ENCODE data around the gene LNPK. TPM values are rescaled to one million over a fixed set of nuclear protein-coding genes. Genes with fewer than 3 reads are reported as not detected.
"Not testable (repeated sequence)": the region's sequence is repeated elsewhere in the genome, so short reads cannot be mapped to it uniquely, and the experiment has no call there.

Gene LNPK
- total RNA-seq, 1 experiment from 2014 or later = 12.4 TPM

DNA sequence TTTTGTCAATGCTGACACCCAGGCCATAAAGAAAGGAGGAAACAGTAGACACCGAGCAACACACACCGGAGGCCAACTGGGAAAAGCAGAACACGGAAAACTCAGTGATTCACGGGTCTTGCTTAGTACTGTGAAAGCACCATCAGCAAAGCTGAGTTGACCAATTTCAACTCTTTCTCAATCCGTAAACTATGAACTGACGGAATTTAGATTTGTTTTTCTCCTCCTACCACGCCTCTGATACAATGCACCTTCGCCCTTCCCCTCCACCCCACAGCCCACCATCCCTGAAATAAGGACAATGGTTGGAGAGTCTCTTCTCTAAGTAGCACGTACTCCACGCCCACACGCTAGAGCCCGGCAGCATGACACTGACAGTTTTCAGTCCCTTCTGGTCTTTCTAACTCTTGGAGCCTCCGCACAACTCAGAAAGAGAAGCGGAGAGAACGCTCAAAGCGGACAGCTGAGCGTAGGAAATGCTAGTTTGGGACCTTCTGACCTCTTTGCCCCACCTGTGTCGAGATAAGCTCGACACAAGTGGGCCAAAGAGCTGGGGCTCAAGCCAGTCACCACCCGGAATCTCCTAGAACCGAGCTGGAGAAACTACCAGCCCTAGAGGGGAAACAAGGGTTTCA is 669 bp downstream of the LNPK start:
- H3K36me3 ChIP-seq (replicated peaks; ENCODE audit: control insufficient read depth, insufficient read depth, low read length) = no peaks in the 10 kb centered on the region
- peaks cover 10% of the 10 kb centered on the region for H3K27me3 ChIP-seq (ENCODE audit: control insufficient read depth, insufficient read depth, low read length)
- H3K4me3 ChIP-seq (ENCODE audit: insufficient read depth, low read depth, low read length) = peak overlapping the region; percentile 82
- DNase-seq = peak; percentile 21

DNA sequence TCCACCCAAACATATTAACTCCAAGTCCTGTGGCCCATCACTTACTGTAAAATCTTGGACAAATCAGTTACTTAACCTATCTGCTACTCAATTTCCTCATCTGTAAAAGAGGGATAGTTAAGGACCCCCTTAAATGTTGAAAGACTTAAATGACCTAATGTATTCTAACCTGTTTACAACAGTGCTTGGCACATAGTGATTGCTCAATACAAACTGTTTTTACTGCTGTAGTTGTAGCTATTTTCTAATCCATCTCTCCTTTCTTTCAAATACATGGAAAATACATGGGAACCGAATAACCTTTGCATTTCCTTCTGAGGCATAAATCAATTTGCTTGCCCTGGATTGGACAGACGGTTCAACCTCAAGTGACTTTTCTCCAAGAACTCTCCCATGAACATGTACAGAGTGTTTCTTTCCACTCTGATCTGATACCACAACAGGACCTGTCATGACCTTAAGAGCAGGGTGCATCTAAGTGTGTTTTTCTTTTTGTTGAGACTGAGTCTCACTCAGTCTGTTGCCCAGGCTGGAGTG is 2.7 kb downstream of the LNPK start:
- no peak for DNase-seq
- no peaks in the 10 kb centered on the region for H3K36me3 ChIP-seq (replicated peaks; ENCODE audit: control insufficient read depth, insufficient read depth, low read length)
- H3K27me3 ChIP-seq (ENCODE audit: control insufficient read depth, insufficient read depth, low read length) = peaks cover 8% of the 10 kb centered on the region
- H3K4me3 ChIP-seq (ENCODE audit: insufficient read depth, low read depth, low read length) = no peak overlapping the region

DNA sequence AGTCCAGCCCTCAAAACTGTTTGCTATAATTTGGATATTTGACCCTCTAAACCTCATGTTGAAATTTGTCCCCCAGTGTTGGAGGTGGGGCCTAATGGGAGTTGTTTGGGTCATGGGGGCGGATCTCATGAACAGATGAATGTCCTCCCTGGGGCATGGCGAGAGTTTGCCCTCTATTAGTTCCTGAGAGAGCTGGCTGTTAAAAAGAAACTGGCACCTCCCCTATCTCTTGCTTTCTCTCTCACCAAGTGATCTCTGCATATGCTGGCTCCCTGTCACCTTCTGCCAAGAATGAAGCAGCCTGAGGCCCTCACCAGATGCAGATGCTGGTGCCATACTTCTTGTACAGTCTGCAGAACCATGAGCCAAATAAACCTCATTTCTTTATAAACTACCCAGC is 12.0 kb downstream of the LNPK start:
- H3K27me3 ChIP-seq (ENCODE audit: control insufficient read depth, insufficient read depth, low read length) = no peaks in the 10 kb centered on the region
- no peak for DNase-seq
- no peaks in the 10 kb centered on the region for H3K36me3 ChIP-seq (replicated peaks; ENCODE audit: control insufficient read depth, insufficient read depth, low read length)
- no peak overlapping the region for H3K4me3 ChIP-seq (ENCODE audit: insufficient read depth, low read depth, low read length)

DNA sequence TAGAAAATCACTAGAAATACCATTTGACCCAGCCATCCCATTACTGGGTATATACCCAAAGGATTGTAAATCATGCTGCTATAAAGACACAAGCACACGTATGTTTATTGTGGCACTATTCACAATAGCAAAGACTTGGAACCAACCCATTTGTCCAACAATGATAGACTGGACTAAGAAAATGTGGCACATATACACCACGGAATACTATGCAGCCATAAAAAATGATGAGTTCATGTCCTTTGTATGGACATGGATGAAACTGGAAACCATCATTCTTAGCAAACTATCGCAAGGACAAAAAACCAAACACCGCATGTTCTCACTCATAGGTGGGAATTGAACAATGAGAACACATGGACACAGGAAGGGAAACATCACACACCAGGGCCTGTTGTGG is 14.9 kb downstream of the LNPK start:
- not testable (repeated sequence) for DNase-seq; H3K4me3 ChIP-seq (ENCODE audit: insufficient read depth, low read depth, low read length); H3K36me3 ChIP-seq (replicated peaks; ENCODE audit: control insufficient read depth, insufficient read depth, low read length); H3K27me3 ChIP-seq (ENCODE audit: control insufficient read depth, insufficient read depth, low read length)

DNA sequence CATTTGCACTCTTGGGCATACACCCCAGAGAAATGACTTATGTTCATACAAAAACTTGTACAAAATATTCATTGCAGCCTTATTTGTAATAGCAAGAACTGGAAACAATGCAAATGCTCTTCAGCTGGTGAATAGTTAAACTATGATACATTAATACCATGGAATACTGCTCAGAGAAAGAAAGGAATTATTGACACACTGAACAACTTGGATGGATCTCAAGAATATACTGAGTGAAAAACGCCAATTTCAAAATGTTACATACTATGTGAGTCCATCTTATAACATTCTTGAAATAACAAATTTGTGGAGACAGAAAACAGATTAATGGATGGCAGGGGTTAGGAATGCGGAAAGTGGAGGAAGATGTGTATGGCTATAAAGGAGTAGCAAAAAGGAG is 17.2 kb downstream of the LNPK start:
- no peak for DNase-seq
- H3K36me3 ChIP-seq (replicated peaks; ENCODE audit: control insufficient read depth, insufficient read depth, low read length) = no peaks in the 10 kb centered on the region
- H3K27me3 ChIP-seq (ENCODE audit: control insufficient read depth, insufficient read depth, low read length) = no peaks in the 10 kb centered on the region
- H3K4me3 ChIP-seq (ENCODE audit: insufficient read depth, low read depth, low read length) = no peak overlapping the region

DNA sequence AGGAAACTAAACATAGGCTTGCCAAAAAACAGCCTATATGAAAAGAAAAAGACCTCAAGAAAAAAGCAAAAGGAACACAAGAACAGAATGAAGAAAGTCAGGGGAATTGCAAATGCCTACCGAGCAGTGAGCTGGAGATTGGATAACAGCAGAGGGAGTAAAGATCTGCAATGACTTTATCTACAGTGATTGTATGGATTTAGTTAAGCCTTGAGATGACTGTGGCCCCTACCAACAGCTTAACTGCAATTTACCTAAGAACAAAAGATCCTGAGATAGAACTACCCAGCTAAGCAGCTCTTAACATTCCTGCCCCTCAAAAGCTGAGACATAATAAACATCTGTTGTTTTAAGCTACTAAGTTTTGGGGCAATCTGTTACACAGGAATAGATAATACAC is 20.5 kb downstream of the LNPK start:
- H3K36me3 ChIP-seq (replicated peaks; ENCODE audit: control insufficient read depth, insufficient read depth, low read length) = no peaks in the 10 kb centered on the region
- no peaks in the 10 kb centered on the region for H3K27me3 ChIP-seq (ENCODE audit: control insufficient read depth, insufficient read depth, low read length)
- H3K4me3 ChIP-seq (ENCODE audit: insufficient read depth, low read depth, low read length) = no peak overlapping the region
- peak; percentile 6 for DNase-seq

DNA sequence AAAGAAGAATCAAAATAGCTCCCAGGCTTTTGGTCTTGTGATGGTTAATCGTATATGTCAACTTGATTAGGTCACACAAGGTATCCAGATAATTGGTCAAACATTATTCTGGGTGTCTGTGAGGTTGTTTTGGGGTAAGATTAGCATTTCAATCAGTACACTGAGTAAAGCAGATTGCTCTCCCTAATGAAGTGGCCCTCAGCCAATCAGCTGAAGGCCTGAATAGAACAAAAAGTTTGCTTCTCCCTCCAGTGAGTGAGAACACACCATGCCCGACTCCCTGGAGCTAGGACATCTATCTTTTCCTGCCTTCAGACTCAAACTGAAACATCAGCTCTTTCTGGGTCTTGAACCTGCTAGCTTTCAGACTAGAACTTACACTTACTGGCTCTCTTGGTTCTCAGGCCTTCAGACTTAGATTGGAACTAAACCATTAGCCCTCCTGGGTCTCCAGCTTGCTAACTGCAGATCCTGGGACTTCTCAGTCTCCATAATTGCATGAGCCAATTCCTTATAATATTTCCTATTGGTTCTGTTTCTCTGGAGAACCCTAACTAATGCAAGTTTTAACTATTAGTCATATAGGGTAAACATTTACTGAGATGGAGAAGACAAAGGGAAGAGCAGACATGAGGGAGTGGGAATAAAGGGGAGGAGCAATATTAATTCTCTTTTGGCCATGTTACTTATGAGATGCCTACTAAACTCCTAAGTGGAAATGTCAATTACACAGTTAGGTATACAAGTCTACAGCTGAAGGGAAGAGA is 25.5 kb downstream of the LNPK start:
- no peaks in the 10 kb centered on the region for H3K27me3 ChIP-seq (ENCODE audit: control insufficient read depth, insufficient read depth, low read length)
- H3K36me3 ChIP-seq (replicated peaks; ENCODE audit: control insufficient read depth, insufficient read depth, low read length) = no peaks in the 10 kb centered on the region
- H3K4me3 ChIP-seq (ENCODE audit: insufficient read depth, low read depth, low read length) = no peak overlapping the region
- DNase-seq = no peak

DNA sequence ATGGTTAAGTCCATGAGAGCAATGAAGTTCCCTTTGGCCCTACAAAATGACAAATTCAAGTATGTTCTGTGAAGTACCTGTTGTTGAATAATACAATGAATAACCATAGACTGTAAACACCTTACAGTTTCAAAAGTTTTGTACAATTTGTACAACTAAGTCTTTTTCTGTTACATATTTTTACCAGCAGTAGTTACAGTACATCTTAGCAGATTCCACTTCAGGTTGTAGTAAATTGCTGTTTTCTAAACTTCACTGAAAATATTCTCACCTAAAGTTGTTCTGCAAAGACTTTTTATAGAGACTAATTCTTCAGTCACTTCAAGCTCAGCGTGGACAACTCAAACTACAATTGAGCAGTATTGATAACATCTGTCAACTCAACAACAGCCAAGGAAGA is 28.7 kb downstream of the LNPK start:
- Histone ChIP-seq H3K4me3 (ENCODE audit: insufficient read depth, low read depth, low read length) (no peak overlapping the region), H3K27me3 (ENCODE audit: control insufficient read depth, insufficient read depth, low read length) (no peaks in the 10 kb centered on the region), H3K36me3 (replicated peaks; ENCODE audit: control insufficient read depth, insufficient read depth, low read length) (no peaks in the 10 kb centered on the region)
- no peak for DNase-seq

DNA sequence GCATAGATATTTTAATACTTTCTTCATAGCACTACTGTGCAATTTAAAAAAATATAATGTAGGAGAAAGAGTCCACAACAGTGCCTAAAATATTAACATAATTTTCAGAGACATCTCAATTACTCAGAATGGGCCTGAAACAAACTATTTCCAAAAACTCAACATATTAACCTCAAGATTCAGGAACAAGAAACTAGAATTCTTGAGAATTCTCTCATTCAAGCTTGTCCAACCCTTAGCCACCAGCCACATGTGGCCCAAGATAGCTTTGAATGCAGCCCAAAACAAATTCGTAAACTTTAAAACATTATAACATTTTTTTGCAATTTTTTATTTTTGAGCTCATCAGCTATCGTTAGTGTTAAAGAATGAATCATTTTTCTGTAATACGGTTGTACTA is 35.2 kb downstream of the LNPK start:
- no peak overlapping the region for H3K4me3 ChIP-seq (ENCODE audit: insufficient read depth, low read depth, low read length)
- no peaks in the 10 kb centered on the region for H3K27me3 ChIP-seq (ENCODE audit: control insufficient read depth, insufficient read depth, low read length)
- DNase-seq = no peak
- H3K36me3 ChIP-seq (replicated peaks; ENCODE audit: control insufficient read depth, insufficient read depth, low read length) = no peaks in the 10 kb centered on the region

DNA sequence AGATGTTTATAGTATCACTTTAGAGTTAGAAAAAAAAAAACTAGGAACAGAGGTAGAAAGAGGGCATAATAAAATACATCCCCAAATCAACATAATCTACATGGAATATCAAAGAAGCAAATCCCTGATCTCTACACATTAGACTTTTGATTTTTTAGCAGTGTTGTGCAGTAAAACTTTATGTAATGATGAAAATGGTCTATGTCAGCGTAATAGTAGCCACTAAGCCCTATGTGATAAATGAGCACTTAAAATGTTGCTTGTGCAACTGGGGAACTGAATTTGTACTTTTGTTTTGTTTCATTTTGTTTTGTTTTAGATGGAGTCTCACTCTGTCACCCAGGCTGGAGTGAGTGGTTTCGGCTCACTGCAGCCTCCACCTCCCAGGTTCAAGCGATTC is 36.3 kb downstream of the LNPK start:
- no peak for DNase-seq
- no peak overlapping the region for H3K4me3 ChIP-seq (ENCODE audit: insufficient read depth, low read depth, low read length)
- H3K27me3 ChIP-seq (ENCODE audit: control insufficient read depth, insufficient read depth, low read length) = no peaks in the 10 kb centered on the region
- H3K36me3 ChIP-seq (replicated peaks; ENCODE audit: control insufficient read depth, insufficient read depth, low read length) = no peaks in the 10 kb centered on the region

DNA sequence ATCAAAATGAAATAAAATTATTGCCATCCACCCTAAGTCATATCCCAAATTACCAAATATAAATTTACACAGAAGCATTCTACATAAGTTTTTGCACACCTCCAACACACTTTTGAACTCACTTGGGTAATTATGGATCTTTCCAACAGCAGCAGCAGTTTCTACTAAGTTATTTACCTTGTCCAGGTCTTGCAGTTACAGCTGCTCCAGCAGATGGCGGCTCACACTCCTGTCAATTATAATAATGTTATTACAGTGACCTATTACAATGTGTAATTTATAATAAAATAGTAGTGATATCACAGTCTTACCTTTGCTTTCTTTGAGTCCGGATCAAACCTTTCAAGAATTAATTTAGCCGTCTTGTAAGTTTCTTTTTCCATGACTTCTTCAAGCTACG is 37.9 kb downstream of the LNPK start:
- Histone ChIP-seq H3K4me3 (ENCODE audit: insufficient read depth, low read depth, low read length) (no peak overlapping the region), H3K27me3 (ENCODE audit: control insufficient read depth, insufficient read depth, low read length) (no peaks in the 10 kb centered on the region), H3K36me3 (replicated peaks; ENCODE audit: control insufficient read depth, insufficient read depth, low read length) (no peaks in the 10 kb centered on the region)
- no peak for DNase-seq

DNA sequence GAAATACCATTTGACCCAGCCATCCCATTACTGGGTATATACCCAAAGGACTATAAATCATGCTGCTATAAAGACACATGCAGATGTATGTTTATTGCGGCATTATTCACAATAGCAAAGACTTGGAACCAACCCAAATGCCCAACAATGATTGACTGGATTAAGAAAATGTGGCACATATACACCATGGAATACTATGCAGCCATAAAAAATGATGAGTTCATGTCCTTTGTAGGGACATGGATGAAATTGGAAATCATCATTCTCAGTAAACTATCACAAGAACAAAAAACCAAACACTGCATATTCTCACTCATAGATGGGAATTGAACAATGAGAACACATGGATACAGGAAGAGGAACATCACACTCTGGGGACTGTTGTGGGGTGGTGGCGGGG is 38.9 kb downstream of the LNPK start:
- not testable (repeated sequence) for H3K4me3 ChIP-seq (ENCODE audit: insufficient read depth, low read depth, low read length); DNase-seq; H3K36me3 ChIP-seq (replicated peaks; ENCODE audit: control insufficient read depth, insufficient read depth, low read length); H3K27me3 ChIP-seq (ENCODE audit: control insufficient read depth, insufficient read depth, low read length)

DNA sequence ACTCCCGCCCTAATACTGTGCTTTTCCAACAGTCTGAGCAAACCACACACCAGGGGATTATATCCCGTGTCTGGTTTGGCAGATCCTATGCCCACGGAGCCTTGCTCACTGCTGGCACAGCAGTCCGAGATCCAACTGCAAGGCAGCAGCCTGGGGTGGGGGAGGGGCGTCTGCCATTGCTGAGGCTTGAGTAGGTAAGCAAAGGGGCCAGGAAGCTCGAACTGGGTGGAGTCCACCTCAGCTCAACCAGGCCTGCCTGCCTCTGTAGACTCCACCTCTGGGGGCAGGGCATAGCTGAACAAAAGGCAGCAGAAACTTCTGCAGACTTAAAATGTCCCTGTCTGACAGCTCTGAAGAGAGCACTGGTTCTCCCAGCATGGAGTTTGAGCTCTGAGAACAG is 44.2 kb downstream of the LNPK start:
- no peak for DNase-seq
- Histone ChIP-seq H3K4me3 (ENCODE audit: insufficient read depth, low read depth, low read length) (no peak overlapping the region), H3K27me3 (ENCODE audit: control insufficient read depth, insufficient read depth, low read length) (no peaks in the 10 kb centered on the region), H3K36me3 (replicated peaks; ENCODE audit: control insufficient read depth, insufficient read depth, low read length) (no peaks in the 10 kb centered on the region)

DNA sequence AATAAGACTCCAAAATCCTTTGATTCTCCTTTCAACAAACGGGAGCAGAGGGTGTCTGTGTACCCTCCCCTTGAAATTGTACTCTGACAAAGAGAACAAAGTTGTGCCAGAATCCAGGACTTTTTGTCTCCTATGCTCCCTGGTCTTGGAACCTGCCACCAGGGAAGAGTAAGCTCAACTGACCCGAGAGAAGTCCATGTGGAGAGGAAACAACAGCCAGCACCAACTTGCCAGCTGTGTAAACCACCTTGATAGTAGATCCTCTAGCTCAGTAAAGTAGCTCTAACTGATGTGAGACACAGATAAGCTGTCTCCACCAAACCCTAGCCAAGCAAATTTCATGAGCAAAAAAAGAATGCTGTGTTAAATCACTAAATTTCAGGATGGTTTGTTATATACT is 46.9 kb downstream of the LNPK start:
- peak; percentile 0 for DNase-seq

DNA sequence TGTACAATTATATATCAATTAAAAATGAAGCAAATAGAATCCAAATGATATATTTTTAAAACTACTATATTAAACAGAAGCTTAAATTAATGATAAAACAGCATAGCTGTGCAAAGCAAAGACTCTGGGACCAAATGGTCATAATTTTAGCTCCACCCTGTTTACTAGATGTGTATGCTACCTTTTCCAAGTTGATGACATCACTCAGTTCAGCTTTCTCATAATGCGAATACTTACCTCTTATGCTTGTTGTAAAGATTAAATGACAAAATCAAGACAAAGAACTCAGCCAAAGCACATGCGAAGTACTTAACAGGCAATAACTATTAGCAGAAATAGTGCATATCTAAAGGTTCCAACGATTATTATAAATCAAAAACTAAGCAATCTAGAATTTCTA is 51.6 kb downstream of the LNPK start:
- Histone ChIP-seq H3K36me3 (replicated peaks; ENCODE audit: control insufficient read depth, insufficient read depth, low read length) (no peaks in the 10 kb centered on the region; the same call in 1 of the 2 replicates), H3K4me3 (ENCODE audit: insufficient read depth, low read depth, low read length) (no peak overlapping the region), H3K27me3 (ENCODE audit: control insufficient read depth, insufficient read depth, low read length) (no peaks in the 10 kb centered on the region)
- no peak for DNase-seq

More for the DNA sequence above, 46.9 kb downstream of the LNPK start:
- H3K4me3 ChIP-seq (ENCODE audit: insufficient read depth, low read depth, low read length) = no peak overlapping the region
- no peaks in the 10 kb centered on the region; the same call in 1 of the 2 replicates for H3K36me3 ChIP-seq (replicated peaks; ENCODE audit: control insufficient read depth, insufficient read depth, low read length)
- H3K27me3 ChIP-seq (ENCODE audit: control insufficient read depth, insufficient read depth, low read length) = no peaks in the 10 kb centered on the region
